Measurements from ENCODE around the gene MXD4. TPM values are rescaled to one million over a fixed set of nuclear protein-coding genes. Genes with fewer than 3 reads are reported as not detected.
A peak's percentile ranks its signal among the peaks of the same experiment; 100 is the strongest.

MXD4 gene, protein sequence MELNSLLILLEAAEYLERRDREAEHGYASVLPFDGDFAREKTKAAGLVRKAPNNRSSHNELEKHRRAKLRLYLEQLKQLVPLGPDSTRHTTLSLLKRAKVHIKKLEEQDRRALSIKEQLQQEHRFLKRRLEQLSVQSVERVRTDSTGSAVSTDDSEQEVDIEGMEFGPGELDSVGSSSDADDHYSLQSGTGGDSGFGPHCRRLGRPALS
- 15.4 TPM for polyA plus RNA-seq (2013, experiment 1 of 2)
- polyA plus RNA-seq (2013, experiment 2 of 2) = 19.7 TPM

GRCh38 chr4:2261853-2262144 lies at the start of gene MXD4:
MXD4 (minus strand) TSS chr4:2262109; CDS start chr4:2261980, 129 bp downstream.
- WGBS = under 1% methylated on average over 46 of the region's 46 CpGs
- peak within 1 kb of the TSS; percentile 73 for H3K9ac ChIP-seq (ENCODE audit: low read depth, low read length)
- no peaks in the 10 kb centered on the region for H3K27me3 ChIP-seq (ENCODE audit: insufficient read depth, low read length)
- no peaks in the 10 kb centered on the region for H3K9me3 ChIP-seq (ENCODE audit: insufficient read depth, low read depth, low read length)
- no peaks in the 10 kb centered on the region; the same call in 1 of the 2 replicates for H3K4me1 ChIP-seq (ENCODE audit: insufficient read depth, low read length)
- no peaks in the 10 kb centered on the region for H3K36me3 ChIP-seq (ENCODE audit: insufficient read depth, low read length)
- peak within 1 kb of the TSS; percentile 71 for H3K27ac ChIP-seq (ENCODE audit: low read depth, low read length)
- peak within 1 kb of the TSS; percentile 78 for H3K4me3 ChIP-seq (ENCODE audit: low read length)

- Histone ChIP-seq H3K4me1 (ENCODE audit: insufficient read depth, low read length) (no peaks in the 10 kb centered on the region), H3K27me3 (ENCODE audit: insufficient read depth, low read length) (no peaks in the 10 kb centered on the region), H3K9me3 (ENCODE audit: insufficient read depth, low read depth, low read length) (peaks cover 7% of the 10 kb centered on the region), H3K36me3 (ENCODE audit: insufficient read depth, low read length) (no peaks in the 10 kb centered on the region), H3K27ac (ENCODE audit: low read depth, low read length) (no peak overlapping the region), H3K4me3 (ENCODE audit: low read length) (no peak overlapping the region), H3K9ac (ENCODE audit: low read depth, low read length) (no peak overlapping the region)
- 93% methylated on average over 10 of the region's 10 CpGs for WGBS
Measured at GRCh38 chr4:2306773-2307410, 45.0 kb upstream of the MXD4 start.

GRCh38 chr4:2305766-2306501 lies 44.0 kb upstream of the MXD4 start:
- 93% methylated on average over 11 of the region's 11 CpGs for WGBS
- Histone ChIP-seq H3K9me3 (ENCODE audit: insufficient read depth, low read depth, low read length) (peaks cover 7% of the 10 kb centered on the region), H3K27ac (ENCODE audit: low read depth, low read length) (no peak overlapping the region), H3K36me3 (ENCODE audit: insufficient read depth, low read length) (no peaks in the 10 kb centered on the region), H3K4me1 (ENCODE audit: insufficient read depth, low read length) (no peaks in the 10 kb centered on the region), H3K9ac (ENCODE audit: low read depth, low read length) (no peak overlapping the region), H3K4me3 (ENCODE audit: low read length) (no peak overlapping the region), H3K27me3 (ENCODE audit: insufficient read depth, low read length) (no peaks in the 10 kb centered on the region)

DNA sequence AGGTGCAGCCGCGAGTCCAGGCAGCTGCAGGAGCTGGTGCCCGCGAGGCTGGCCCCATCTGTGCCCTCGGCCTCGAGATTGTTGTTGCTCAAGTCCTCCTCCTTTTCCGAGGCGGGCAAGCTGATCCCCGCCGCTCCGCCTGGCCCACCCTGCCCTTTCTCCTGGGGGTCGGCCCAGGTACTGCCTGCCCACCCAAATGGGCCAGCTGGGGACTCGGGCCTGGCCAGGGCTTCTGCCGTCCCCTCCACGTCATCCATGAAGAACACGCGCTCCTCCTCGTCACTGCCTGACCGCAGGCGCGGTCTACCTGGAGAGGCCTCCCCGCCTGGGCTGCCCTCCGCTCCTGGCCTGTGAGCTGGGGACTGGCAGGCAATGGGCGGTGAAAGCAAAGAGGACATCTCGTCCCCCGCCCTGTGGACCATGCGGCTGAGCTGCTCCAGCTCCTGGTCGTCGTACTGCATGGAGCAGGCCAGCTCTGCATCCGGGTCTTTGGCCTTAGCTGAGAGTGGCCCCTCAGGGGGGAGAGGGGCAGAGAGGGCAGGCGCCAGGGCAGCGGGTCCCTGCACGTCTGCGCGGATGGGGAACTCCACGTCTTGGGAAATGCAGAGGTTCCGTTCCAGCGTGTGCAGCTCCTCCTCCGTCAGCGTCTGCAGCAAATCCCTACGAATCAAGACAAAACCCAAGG lies 43.1 kb upstream of the MXD4 start:
- no peak overlapping the region for H3K27ac ChIP-seq (ENCODE audit: low read depth, low read length)
- no peak overlapping the region for H3K4me3 ChIP-seq (ENCODE audit: low read length)
- no peak overlapping the region for H3K9ac ChIP-seq (ENCODE audit: low read depth, low read length)
- no peaks in the 10 kb centered on the region for H3K27me3 ChIP-seq (ENCODE audit: insufficient read depth, low read length)
- peaks cover 7% of the 10 kb centered on the region for H3K9me3 ChIP-seq (ENCODE audit: insufficient read depth, low read depth, low read length)
- no peaks in the 10 kb centered on the region for H3K36me3 ChIP-seq (ENCODE audit: insufficient read depth, low read length)
- no peaks in the 10 kb centered on the region for H3K4me1 ChIP-seq (ENCODE audit: insufficient read depth, low read length)
- WGBS = 95% methylated on average over 41 of the region's 41 CpGs

DNA sequence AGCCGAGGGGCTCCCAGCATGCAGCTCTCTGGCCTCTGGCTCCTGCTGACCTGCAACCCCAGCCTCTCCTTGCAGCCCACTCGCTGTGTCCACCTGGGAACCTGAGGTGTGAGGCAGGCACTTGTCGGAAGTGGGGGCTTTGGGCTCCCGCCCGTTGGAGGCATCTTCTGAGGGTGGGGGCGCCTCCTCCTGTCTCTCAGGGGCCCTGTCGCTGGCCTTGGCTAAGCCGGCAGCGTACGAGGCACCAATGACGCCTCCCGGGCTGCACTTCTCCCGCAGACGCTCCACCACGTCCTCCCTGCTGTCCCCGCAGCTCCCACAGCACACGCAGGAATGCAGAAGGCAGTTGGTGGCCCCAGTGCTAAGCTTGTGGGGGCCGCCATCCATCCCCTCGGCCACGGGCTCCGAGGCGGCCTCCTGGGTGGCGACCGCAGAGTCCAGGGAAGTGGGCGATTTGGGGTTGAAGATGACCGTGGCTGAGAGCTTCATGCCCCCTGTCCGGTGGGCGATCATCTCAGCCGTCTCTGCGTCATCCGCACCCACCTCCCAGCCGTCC lies 42.5 kb upstream of the MXD4 start:
- no peaks in the 10 kb centered on the region for H3K36me3 ChIP-seq (ENCODE audit: insufficient read depth, low read length)
- peaks cover 7% of the 10 kb centered on the region for H3K9me3 ChIP-seq (ENCODE audit: insufficient read depth, low read depth, low read length)
- H3K4me1 ChIP-seq (ENCODE audit: insufficient read depth, low read length) = no peaks in the 10 kb centered on the region
- no peak overlapping the region for H3K27ac ChIP-seq (ENCODE audit: low read depth, low read length)
- no peak overlapping the region for H3K4me3 ChIP-seq (ENCODE audit: low read length)
- no peaks in the 10 kb centered on the region for H3K27me3 ChIP-seq (ENCODE audit: insufficient read depth, low read length)
- H3K9ac ChIP-seq (ENCODE audit: low read depth, low read length) = no peak overlapping the region
- whole genome bisulfite sequencing = 93% methylated on average over 32 of the region's 32 CpGs

DNA sequence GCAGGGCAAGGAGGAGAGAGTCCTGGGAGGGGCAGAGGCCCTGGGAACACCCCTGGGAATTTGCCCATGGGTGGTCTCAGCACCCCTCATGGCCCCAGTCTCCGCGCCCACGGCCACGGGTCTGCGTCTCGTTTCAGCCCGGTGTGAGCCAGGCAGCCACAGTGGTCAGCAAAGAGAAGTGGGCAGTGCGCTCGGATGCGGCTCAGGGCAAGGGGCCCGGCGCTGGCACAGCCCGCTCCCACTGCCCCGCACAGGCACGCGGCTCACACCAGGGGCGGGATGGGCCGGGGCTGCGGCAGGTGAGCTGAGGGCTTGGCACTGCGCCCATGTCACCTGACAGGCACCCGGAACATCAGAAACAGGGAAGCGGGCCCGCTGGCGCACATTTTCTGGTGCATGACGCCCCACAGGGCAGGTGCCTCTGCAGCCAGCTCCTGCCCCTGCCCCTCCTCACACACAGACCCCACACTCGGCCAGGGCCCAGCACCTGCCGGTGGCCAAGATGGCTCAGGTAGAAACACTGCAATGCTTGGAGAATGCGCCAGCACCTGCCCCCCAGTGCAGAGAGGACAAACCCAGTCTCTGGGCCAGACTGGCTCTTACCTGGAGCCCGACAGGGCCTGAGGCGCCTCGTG lies 41.9 kb upstream of the MXD4 start:
- peaks cover 7% of the 10 kb centered on the region for H3K9me3 ChIP-seq (ENCODE audit: insufficient read depth, low read depth, low read length)
- H3K36me3 ChIP-seq (ENCODE audit: insufficient read depth, low read length) = no peaks in the 10 kb centered on the region
- H3K4me1 ChIP-seq (ENCODE audit: insufficient read depth, low read length) = no peaks in the 10 kb centered on the region
- H3K27ac ChIP-seq (ENCODE audit: low read depth, low read length) = no peak overlapping the region
- H3K4me3 ChIP-seq (ENCODE audit: low read length) = no peak overlapping the region
- WGBS = 93% methylated on average over 31 of the region's 31 CpGs
- H3K27me3 ChIP-seq (ENCODE audit: insufficient read depth, low read length) = no peaks in the 10 kb centered on the region
- H3K9ac ChIP-seq (ENCODE audit: low read depth, low read length) = no peak overlapping the region

DNA sequence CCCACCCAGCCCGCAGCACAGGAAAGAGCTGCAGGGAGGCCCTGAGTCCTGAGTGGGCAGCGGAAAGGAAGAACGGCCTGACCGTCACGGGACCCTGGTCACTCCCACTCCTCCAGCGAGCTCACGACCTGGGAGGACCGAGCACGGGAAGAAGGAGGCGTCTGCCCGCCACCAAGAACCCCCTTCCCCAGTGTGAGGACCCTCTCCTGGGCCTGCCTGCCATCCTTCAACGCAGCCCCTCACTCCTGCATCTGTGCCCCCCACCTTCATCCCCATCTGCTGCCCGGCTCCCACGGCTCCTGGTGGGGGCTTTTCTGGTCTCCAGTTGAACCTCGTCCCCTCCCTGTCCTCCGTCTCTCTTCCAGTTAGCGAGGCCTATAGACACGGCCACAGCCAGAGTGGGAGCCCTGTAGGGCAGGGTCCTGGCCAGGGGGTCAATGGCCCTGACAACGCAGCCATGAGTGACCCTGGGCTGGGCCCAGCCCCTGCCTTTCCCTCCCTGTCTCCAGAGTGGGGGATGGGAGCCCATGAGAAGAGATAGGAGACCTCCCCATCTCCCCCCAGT lies 41.3 kb upstream of the MXD4 start:
- no peak overlapping the region for H3K9ac ChIP-seq (ENCODE audit: low read depth, low read length)
- 92% methylated on average over 19 of the region's 19 CpGs for WGBS

DNA sequence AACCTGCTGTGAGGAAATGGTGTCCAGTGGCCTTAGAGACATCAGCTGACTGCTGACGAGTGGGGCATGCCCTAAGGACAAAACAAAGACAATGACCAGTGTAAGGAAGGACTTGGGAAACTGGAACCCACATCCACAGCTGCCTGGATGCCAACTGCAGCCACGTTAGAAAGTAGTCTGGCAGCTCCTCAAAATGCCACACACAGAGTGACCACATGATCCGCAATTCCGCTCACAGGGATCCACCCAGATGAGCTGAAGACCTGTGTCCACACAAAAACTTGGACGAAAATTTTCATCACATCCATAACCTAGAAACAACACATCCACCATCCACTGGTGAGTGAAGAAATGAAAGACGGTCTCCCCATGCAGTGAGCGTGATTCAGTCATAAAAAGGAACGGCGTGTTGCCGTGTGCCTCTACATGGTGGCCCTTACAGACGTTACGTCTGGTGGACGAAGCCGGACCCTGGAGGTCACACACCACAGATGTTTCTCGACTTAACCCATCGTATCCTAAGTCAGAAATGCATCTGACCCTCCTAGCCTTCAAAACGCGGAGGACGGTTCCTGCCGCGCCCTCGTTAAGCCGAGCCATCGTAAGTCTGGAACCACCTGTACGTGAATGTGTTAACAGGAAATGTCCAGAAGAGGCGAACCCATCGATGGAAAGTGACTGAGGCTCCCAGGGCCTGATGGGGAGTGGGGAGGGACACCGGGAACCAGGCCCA lies 40.6 kb upstream of the MXD4 start:
- Histone ChIP-seq H3K36me3 (ENCODE audit: insufficient read depth, low read length) (no peaks in the 10 kb centered on the region), H3K9me3 (ENCODE audit: insufficient read depth, low read depth, low read length) (peaks cover 4% of the 10 kb centered on the region), H3K4me3 (ENCODE audit: low read length) (no peak overlapping the region), H3K27ac (ENCODE audit: low read depth, low read length) (no peak overlapping the region), H3K27me3 (ENCODE audit: insufficient read depth, low read length) (no peaks in the 10 kb centered on the region), H3K9ac (ENCODE audit: low read depth, low read length) (no peak overlapping the region), H3K4me1 (ENCODE audit: insufficient read depth, low read length) (no peaks in the 10 kb centered on the region)
- WGBS = 93% methylated on average over 28 of the region's 28 CpGs

More for the DNA sequence above, 41.3 kb upstream of the MXD4 start:
- Histone ChIP-seq H3K4me3 (ENCODE audit: low read length) (no peak overlapping the region), H3K9me3 (ENCODE audit: insufficient read depth, low read depth, low read length) (peaks cover 7% of the 10 kb centered on the region), H3K27me3 (ENCODE audit: insufficient read depth, low read length) (no peaks in the 10 kb centered on the region), H3K4me1 (ENCODE audit: insufficient read depth, low read length) (no peaks in the 10 kb centered on the region), H3K27ac (ENCODE audit: low read depth, low read length) (no peak overlapping the region), H3K36me3 (ENCODE audit: insufficient read depth, low read length) (no peaks in the 10 kb centered on the region)

- no peak overlapping the region for H3K9ac ChIP-seq (ENCODE audit: low read depth, low read length)
- H3K4me1 ChIP-seq (ENCODE audit: insufficient read depth, low read length) = no peaks in the 10 kb centered on the region
- 87% methylated on average over 19 of the region's 19 CpGs for WGBS
- H3K27ac ChIP-seq (ENCODE audit: low read depth, low read length) = no peak overlapping the region
- H3K36me3 ChIP-seq (ENCODE audit: insufficient read depth, low read length) = no peaks in the 10 kb centered on the region
- H3K9me3 ChIP-seq (ENCODE audit: insufficient read depth, low read depth, low read length) = peaks cover under 1% of the 10 kb centered on the region; the same call in 1 of the 2 replicates
- no peak overlapping the region for H3K4me3 ChIP-seq (ENCODE audit: low read length)
- H3K27me3 ChIP-seq (ENCODE audit: insufficient read depth, low read length) = no peaks in the 10 kb centered on the region
Measured at GRCh38 chr4:2301806-2302205, 39.9 kb upstream of the MXD4 start.

GRCh38 chr4:2301225-2301642 lies 39.3 kb upstream of the MXD4 start:
- Histone ChIP-seq H3K4me1 (ENCODE audit: insufficient read depth, low read length) (no peaks in the 10 kb centered on the region), H3K4me3 (ENCODE audit: low read length) (no peak overlapping the region), H3K9ac (ENCODE audit: low read depth, low read length) (no peak overlapping the region), H3K36me3 (ENCODE audit: insufficient read depth, low read length) (no peaks in the 10 kb centered on the region), H3K9me3 (ENCODE audit: insufficient read depth, low read depth, low read length) (no peaks in the 10 kb centered on the region), H3K27me3 (ENCODE audit: insufficient read depth, low read length) (no peaks in the 10 kb centered on the region), H3K27ac (ENCODE audit: low read depth, low read length) (no peak overlapping the region)
- WGBS = 84% methylated on average over 14 of the region's 14 CpGs

Measured in HUES64 (cell line).